SH-SY5Y (cell line): ENCODE measurements around the gene SLC44A2.

ENCODE experiments used
- GATA2 ChIP-seq: IDR thresholded peaks from 2 replicates; pipeline ENCODE4 v1.6.1; 2011; ENCODE audit warnings: mild to moderate bottlenecking, low read depth, low read length
- GATA3 ChIP-seq: IDR thresholded peaks from 2 replicates; pipeline ENCODE4 v1.6.1; 2011; ENCODE audit warnings: low read depth, mild to moderate bottlenecking, low read length, moderate library complexity

The SLC44A2 gene

GRCh38 chr19:10680545-10681135, 55.3 kb downstream of the SLC44A2 start:
- no peak for TF ChIP-seq GATA2

- TF ChIP-seq GATA2: no peak
- no peak for TF ChIP-seq GATA3
These were observed 56.3 kb downstream of the SLC44A2 start for GRCh38 chr19:10681658-10682057.

GRCh38 chr19:10682397-10683063, 57.2 kb downstream of the SLC44A2 start:
- TF ChIP-seq GATA3: no peak
- no peak for TF ChIP-seq GATA2

GRCh38 chr19:10683064-10683426, 57.7 kb downstream of the SLC44A2 start:
- no peak for TF ChIP-seq GATA3
- no peak for TF ChIP-seq GATA2

- no peak for TF ChIP-seq GATA3
- no peak for TF ChIP-seq GATA2
These were observed 58.2 kb downstream of the SLC44A2 start for GRCh38 chr19:10683582-10683981.

GRCh38 chr19:10685210-10685609, 59.9 kb downstream of the SLC44A2 start:
- no peak for TF ChIP-seq GATA3

- TF ChIP-seq GATA3: no peak
- TF ChIP-seq GATA2: no peak
These were observed 60.8 kb downstream of the SLC44A2 start for GRCh38 chr19:10686193-10686592.

GRCh38 chr19:10686661-10687517, 61.5 kb downstream of the SLC44A2 start:
- TF ChIP-seq GATA3 (no peak), GATA2 (no peak)

GRCh38 chr19:10687518-10688288, 62.4 kb downstream of the SLC44A2 start:
- TF ChIP-seq GATA2 (no peak), GATA3 (no peak)

- TF ChIP-seq GATA3 (no peak), GATA2 (no peak)
These were observed 63.4 kb downstream of the SLC44A2 start for GRCh38 chr19:10688545-10689280.

GRCh38 chr19:10690341-10690781, 65.0 kb downstream of the SLC44A2 start:
- TF ChIP-seq GATA2 (no peak), GATA3 (no peak)

- no peak for TF ChIP-seq GATA2
- TF ChIP-seq GATA3: no peak
These were observed 66.0 kb downstream of the SLC44A2 start for GRCh38 chr19:10691178-10691881.

GRCh38 chr19:10691883-10692282, 66.5 kb downstream of the SLC44A2 start:
- TF ChIP-seq GATA3 (no peak), GATA2 (no peak)
